ENCODE results near the gene NDUFA11. TPM values are rescaled to one million over a fixed set of nuclear protein-coding genes. Genes with fewer than 3 reads are reported as not detected.

NDUFA11 gene
- total RNA-seq, 2 donors from 2014 or later, result 206 to 224 TPM

DNA sequence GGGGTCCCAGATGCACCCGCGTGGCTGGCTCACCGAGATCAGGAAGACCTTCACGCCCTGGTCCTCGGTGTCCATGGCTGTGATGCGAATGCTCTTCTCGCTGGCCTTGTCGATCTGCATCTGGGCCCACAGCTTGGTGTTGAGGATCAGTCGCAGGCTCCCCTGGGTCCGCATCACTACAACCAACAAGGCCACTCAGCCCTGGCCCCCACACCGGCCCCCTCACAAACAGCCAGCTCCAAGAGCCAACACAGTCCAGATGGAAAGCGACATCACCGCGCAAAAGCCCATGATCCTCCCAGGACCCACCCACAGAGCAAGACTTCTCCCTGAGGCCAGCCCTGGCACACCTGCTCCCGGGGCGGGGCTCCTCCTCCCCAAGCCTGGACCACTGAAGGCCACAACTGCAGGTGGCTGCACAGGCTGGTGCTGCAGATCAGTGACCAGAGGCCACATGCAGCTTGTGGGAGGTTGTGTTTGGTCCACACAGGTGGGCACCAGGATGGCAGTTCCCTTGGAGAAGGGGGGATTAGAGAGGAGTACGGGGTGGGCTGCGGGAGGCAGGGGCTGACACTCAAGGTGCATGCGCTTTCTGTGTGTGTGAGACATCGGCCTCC, 15.0 kb upstream of the NDUFA11 start:
- Mint-ChIP-seq H3K9me3 (no peaks in the 10 kb centered on the region), H3K27ac (no peak overlapping the region), H3K36me3 (no peaks in the 10 kb centered on the region)
- no peak for ATAC-seq
- no peak for DNase-seq (ENCODE audit: low spot score in 2 of 2)

DNA sequence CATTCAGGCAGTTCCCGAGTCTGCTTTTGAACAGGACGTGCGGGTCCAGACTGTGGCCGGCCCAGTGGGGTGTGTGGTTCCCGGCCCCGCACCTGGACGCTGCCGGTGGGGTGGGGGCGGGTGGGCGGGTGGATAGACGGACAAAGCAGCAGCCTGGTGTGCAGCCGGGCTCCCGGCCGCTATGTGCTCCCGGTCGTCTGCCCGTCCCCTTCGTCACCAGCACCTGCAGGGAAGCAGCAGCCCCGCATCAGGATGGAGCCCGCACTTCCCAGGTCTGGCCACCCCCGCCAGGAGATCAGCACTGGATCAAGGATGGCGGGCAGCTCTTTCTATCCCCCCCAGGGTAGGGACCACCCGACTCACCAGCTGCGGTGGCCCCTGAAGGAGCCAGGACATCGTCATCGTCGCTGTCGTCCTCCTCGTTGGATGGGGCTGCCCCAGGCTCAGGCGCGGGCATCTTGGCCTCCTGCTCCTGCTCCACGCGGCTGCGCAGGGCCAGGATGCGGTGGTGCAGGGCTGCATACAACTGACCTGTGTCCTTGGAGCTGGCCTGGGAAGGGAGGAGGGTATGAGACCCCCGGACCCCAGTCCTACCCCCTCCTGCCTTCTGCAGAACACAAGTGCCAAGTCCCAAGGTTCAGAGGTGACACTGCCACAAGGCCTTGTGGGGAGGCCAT, 14.0 kb upstream of the NDUFA11 start:
- H3K27ac Mint-ChIP-seq, result no peak overlapping the region
- no peaks in the 10 kb centered on the region for H3K36me3 Mint-ChIP-seq
- DNase-seq (ENCODE audit: low spot score in 2 of 2) (no peak), ATAC-seq (no peak)
- no peaks in the 10 kb centered on the region for H3K9me3 Mint-ChIP-seq

DNA sequence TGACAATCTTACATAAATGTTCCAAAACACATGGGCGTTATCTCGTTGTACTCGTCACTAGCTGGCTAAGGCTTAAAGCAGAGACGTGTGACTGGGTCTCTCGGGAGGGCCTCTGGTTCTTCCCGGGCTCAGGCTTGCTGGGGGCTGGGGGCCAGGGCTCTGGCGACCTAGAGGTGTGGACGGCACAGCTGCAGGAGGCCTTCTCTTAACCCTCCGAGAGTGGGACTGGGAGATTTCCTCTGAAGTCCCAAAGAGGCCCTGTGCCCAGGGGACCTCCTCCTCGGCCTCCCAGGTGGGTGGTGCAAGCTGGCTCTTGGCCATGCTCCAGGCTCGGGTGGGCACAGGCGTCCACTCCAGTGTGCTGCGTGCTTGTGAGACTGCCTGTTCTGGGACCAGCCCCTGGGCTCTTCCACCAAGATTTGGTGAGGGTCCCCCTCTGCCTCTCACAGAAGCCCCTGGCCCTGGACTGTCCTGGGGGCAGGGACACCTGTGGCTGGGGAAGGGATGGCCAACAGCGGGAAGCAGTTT, 12.7 kb upstream of the NDUFA11 start:
- Mint-ChIP-seq H3K9me3 (no peaks in the 10 kb centered on the region), H3K27ac (peak overlapping the region in 1 of 2 donors; percentile 50), H3K36me3 (no peaks in the 10 kb centered on the region)
- DNase-seq (ENCODE audit: low spot score in 2 of 2) (no peak), ATAC-seq (peak in 1 of 2 donors; percentile 6)

DNA sequence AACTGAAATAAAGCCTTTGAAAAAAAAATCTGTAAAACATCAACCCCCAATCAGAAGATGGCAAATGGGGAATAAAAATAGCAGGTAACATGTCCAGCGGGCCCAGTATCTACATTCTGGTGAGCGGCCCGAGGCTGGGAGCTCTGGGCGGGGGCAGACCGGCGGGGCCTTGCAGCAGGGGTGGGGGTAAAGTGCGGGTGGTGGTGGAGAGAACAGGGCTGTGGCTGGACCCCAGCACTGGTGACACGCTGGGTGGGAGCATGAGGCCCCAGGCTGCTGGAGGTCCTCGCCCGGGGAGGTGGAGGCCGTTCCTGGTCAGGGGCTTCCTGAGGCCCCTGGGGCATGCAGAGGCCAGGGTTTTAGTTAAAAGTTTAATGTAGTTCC, 12.2 kb upstream of the NDUFA11 start:
- no peak for DNase-seq (ENCODE audit: low spot score in 2 of 2)
- ATAC-seq, result no peak
- H3K27ac Mint-ChIP-seq, result peak overlapping the region in 1 of 2 donors; percentile 50
- H3K9me3 Mint-ChIP-seq, result no peaks in the 10 kb centered on the region
- H3K36me3 Mint-ChIP-seq, result no peaks in the 10 kb centered on the region

DNA sequence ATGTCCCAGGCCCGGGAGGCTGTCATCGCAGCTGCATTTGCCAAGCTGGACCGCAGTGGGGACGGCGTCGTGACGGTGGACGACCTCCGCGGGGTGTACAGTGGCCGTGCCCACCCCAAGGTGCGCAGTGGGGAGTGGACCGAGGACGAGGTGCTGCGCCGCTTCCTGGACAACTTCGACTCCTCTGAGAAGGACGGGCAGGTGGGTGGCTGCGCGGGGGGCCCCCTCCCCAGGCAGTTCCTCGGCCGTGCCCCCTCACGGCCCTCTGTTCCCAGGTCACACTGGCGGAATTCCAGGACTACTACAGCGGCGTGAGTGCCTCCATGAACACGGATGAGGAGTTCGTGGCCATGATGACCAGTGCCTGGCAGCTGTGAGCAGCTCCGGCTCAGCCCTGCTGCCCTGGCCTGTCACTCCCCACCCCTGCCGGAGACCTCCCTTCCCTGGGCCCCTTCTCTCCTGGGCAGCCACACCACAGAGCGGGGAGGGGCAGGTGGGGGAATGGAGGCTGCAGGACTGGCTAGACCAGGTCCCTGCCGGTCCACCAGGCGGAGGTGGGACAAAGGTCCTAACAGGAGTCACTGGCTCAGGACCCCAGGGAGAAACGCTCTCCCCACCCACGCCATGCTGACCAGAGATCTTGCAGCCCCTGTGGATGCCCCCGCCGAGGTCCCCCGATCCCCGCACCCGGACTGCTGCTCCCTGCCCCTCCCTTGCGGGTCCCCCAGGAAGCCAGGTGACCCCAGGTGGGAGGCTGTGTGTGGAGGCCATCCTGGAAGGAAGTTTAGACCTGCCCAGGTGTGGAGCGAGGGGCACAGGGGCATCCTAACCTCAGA, 11.6 kb upstream of the NDUFA11 start:
- H3K36me3 Mint-ChIP-seq, result no peaks in the 10 kb centered on the region
- ATAC-seq (no peak), DNase-seq (ENCODE audit: low spot score in 2 of 2) (no peak)
- peak overlapping the region in 1 of 2 donors; percentile 50 for H3K27ac Mint-ChIP-seq
- H3K9me3 Mint-ChIP-seq, result no peaks in the 10 kb centered on the region

DNA sequence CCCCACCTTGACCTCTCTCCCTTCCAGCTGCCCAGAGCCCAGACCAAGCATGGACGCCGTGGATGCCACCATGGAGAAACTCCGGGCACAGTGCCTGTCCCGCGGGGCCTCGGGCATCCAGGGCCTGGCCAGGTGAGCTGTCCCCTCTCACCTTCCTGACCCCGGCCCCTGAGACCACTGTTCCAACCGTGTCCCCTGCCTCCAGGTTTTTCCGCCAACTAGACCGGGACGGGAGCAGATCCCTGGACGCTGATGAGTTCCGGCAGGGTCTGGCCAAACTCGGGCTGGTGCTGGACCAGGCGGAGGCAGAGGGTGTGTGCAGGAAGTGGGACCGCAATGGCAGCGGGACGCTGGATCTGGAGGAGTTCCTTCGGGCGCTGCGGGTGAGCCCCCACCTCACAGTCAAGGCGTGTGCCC, 10.8 kb upstream of the NDUFA11 start:
- Mint-ChIP-seq H3K27ac (peak overlapping the region in 1 of 2 donors; percentile 41), H3K36me3 (no peaks in the 10 kb centered on the region), H3K9me3 (no peaks in the 10 kb centered on the region)
- no peak for ATAC-seq
- DNase-seq (ENCODE audit: low spot score in 2 of 2), result no peak

DNA sequence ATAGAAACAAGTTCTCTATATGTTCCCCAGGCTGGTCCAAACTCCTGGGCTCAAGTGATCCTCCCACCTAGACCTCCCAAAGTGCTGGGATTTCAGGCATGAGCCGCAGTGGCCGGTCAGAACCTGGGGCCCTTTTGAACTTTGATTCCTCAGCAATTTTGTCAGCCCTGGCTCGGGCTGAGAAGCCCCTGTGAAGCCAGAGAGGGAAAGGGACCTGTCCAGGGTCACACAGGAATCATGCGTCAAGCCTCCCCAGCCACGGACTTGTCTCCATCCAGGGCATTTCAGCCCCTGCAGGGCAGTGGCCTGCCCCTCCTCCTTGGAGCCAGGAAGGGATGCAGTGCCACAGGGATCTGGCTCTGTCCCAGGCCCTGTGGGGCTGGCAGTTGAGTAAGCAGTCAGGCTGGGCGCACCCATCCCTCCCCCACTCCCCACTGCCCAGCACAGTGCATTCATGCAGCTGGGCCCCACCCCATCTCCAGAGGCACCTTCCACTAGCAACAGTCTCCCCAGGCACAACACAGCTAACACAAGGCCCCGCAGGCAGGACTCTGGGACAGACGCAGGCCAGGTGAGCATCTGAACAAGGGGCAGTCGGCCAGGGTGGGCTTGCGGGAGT, 10.3 kb upstream of the NDUFA11 start, which contains the start of gene CAPS:
Gene CAPS (plus strand): TSS at position 516 of the 619 bp plus-strand sequence. CDS start 153 bp downstream, outside the sequence.
- DNase-seq (ENCODE audit: low spot score in 2 of 2) (no peak), ATAC-seq (peak in 1 of 2 donors; percentile 16)
- H3K27ac Mint-ChIP-seq, result peak within 1 kb of the TSS in 1 of 2 donors; percentile 41

DNA sequence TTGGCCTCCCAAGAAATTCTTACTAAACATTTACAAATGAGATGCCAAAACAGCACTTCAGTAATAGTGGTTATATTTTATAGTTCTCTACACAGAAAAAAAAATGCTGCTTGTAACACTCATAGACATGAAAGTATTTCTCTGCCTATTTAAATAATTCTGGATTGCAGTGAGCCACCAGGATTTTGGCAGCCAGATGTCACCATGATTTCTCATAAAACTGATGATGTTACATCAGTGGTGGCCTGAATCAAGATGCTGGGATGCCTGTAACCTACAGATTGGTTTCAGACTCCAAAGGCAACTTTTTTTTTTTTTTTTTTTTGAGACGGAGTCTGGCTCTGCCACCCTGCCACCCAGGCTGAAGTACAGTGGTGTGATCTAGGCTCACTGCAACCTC, 7.8 kb upstream of the NDUFA11 start:
- DNase-seq (ENCODE audit: low spot score in 2 of 2), result no peak
- ATAC-seq, result no peak
- Mint-ChIP-seq H3K36me3 (peaks cover 0 to 2% of the 10 kb centered on the region in 2 donors), H3K27ac (no peak overlapping the region), H3K9me3 (no peaks in the 10 kb centered on the region)

More for the DNA sequence above, 10.3 kb upstream of the NDUFA11 start, which contains the start of gene CAPS:
- H3K36me3 Mint-ChIP-seq, result no peaks in the 10 kb centered on the region
- no peaks in the 10 kb centered on the region for H3K9me3 Mint-ChIP-seq

DNA sequence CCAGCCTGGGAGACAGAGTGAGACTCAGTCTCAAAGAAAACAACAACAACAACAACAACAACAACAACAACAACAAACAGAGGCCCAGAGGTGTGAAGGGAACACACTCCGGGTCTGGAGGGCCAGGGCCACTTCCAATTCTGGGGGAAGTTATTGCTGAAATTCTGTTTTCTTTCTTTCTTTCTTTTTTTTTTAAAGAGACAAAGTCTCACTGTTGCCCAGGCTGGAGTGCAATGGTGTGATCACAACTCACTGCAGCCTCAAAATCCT, 7.0 kb upstream of the NDUFA11 start:
- Mint-ChIP-seq H3K9me3 (no peaks in the 10 kb centered on the region), H3K27ac (no peak overlapping the region), H3K36me3 (peaks cover 0 to 5% of the 10 kb centered on the region in 2 donors)
- DNase-seq (ENCODE audit: low spot score in 2 of 2) (no peak), ATAC-seq (no peak)

DNA sequence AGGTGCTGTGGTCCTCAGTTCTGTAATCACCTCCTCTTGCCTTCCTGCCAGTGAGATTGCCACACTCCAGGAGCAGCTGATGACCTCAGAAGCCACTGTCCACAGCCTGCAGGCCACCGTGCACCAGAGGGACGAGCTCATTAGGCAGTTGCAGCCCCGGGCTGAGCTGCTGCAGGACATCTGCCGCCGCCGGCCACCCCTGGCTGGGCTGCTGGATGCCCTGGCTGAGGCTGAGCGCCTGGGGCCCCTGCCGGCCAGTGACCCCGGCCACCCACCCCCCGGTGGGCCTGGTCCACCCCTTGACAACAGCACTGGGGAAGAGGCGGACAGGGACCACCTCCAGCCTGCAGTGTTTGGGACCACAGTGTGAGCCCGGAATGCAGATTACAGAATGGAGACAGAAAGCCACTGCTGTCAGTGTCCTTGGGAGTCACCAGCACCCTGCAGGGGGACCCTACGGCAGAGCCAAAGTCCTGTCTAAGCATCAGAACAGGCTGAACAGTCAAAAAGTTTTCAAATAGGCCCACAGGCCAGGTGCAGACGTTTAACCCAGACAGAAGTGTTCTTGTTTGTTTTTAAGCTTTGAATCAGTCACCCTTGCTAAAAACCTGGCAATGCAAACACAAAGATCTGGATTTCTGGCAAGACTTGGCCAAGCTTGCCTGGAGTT, 5.3 kb upstream of the NDUFA11 start:
- H3K36me3 Mint-ChIP-seq, result peaks cover 0 to 5% of the 10 kb centered on the region in 2 donors
- no peak for ATAC-seq
- H3K9me3 Mint-ChIP-seq, result no peaks in the 10 kb centered on the region
- DNase-seq (ENCODE audit: low spot score in 2 of 2), result no peak
- H3K27ac Mint-ChIP-seq, result no peak overlapping the region

DNA sequence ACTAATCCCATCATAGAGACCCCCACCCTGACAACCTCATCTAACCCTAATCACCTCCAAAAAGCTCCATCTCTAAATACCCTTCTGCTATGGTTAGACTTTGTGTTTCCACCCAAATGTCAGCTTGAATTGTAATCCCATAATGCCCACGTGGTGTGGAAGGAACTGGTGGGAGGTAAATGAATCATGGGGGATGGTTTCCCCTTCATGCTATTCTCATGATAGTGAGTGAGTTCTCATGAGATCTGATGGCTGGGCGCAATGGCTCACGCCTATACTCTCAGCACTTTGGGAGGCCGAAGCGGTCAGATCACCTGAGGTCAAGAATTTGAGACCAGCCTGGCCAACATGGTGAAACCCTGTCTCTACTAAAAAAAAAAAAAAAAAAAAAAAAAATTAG, 3.7 kb upstream of the NDUFA11 start:
- no peak for ATAC-seq
- peak overlapping the region; percentile 59 to 90 for H3K27ac Mint-ChIP-seq
- DNase-seq (ENCODE audit: low spot score in 2 of 2), result no peak
- H3K9me3 Mint-ChIP-seq, result no peaks in the 10 kb centered on the region
- peaks cover 10 to 14% of the 10 kb centered on the region in 2 donors for H3K36me3 Mint-ChIP-seq

DNA sequence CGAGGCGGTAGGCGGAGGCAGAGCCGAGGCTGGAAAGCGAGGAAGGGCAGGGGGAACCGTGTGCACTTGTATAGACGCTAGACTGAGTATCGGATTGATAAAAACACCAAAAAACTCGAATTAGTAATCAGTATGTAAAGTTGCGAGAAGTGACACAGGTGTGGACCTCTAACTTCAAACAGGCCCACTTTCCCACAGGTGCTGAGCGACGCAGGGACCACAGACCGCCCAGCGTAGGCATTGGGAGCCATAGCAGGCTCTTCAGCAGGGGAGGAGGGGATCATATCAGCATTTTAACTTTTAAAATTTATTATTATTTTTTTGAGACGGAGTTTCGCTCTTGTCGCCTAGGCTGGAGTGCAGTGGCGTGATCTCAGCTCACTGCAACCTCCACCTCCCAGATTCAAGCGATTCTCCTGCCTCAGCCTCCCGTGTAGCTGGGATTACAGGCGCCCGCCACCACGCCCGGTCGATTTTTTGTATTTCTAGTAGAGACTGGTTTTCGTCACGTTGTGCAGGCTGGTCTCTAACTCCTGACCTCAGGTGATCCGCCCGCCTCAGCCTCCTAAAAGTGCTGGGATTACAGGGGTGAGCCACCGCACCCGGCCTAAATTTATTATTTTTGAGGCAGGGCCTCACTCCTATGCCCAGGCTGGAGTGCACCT, 1.7 kb upstream of the NDUFA11 start:
- peaks cover 14 to 15% of the 10 kb centered on the region in 2 donors for H3K36me3 Mint-ChIP-seq
- no peaks in the 10 kb centered on the region for H3K9me3 Mint-ChIP-seq
- peak overlapping the region; percentile 77 to 100 for H3K27ac Mint-ChIP-seq
- no peak for DNase-seq (ENCODE audit: low spot score in 2 of 2)
- ATAC-seq, result no peak

DNA sequence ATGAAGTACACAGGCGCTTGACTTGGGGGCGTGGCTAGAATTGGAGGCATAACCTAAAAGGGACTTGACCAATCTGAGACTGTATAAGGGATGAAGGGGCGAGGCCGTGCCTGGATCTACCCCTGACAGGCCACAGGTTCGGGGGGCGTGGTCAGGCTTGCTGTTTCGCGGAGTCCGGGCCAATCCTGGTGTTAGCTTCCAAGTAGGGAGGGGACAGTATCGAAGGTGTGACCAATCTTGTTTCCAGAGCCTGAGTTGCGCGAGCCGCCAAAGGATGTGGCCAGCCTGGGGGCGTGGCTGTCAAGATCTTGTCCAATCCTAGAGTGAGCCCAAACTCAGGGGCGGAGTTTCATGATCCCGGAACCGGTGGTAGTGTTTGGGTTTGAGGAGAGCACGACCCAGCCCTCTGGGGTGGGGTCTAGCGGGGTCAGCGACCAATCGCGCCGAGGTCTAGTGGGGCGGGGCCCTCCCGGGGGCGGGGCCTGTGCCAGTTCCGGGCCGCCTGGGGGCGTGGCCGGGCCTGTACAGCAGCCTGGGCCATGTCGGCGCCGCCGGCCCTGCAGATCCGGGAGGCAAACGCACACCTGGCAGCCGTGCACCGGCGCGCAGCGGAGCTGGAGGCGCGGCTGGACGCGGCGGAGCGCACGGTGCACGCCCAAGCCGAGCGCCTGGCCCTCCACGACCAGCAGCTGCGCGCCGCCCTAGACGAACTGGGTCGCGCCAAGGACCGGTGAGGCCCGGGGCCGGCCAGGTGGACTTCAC, 943 bp upstream of the NDUFA11 start, which contains the start of gene VMAC:
Gene VMAC (plus strand): TSS at position 521 of the 762 bp plus-strand sequence. CDS start 19 bp downstream, at position 540.
- H3K9me3 Mint-ChIP-seq, result no peaks in the 10 kb centered on the region
- H3K27ac Mint-ChIP-seq, result peak within 1 kb of the TSS; percentile 100
- H3K36me3 Mint-ChIP-seq, result peaks cover 14 to 15% of the 10 kb centered on the region in 2 donors
- ATAC-seq, result peak; percentile 81 to 84
- peak; percentile 100 for DNase-seq (ENCODE audit: low spot score in 2 of 2)

DNA sequence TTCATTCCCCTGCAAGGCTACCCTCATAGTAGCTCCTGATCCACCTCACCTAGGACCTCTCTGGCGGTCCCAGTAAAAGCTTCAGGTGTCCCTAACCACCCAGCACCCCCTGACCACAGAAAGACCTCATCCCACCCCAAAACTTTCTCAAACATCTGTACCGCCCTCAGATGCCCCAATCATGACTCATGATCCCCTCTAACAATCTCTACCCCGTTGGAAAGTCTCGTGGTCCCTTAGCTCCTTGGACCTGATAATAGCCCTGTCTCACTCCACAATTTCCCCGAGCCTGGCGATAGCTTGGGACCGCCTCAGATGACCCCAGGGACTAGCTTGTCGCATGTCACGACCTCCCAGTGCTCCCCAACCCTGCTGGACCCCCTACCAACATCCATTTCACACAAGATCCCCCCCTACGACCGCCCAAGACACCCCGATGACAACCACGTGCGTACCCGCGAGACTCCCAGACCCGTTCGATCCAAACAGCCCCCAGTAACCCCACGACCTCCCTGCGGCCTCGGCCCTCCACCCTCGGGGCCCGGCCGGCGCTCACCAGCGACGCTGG, 450 bp downstream of the NDUFA11 start:
- ATAC-seq (no peak), DNase-seq (ENCODE audit: low spot score in 2 of 2) (no peak)
- Mint-ChIP-seq H3K9me3 (no peaks in the 10 kb centered on the region), H3K27ac (peak overlapping the region; percentile 100), H3K36me3 (peaks cover 14 to 15% of the 10 kb centered on the region in 2 donors)

DNA sequence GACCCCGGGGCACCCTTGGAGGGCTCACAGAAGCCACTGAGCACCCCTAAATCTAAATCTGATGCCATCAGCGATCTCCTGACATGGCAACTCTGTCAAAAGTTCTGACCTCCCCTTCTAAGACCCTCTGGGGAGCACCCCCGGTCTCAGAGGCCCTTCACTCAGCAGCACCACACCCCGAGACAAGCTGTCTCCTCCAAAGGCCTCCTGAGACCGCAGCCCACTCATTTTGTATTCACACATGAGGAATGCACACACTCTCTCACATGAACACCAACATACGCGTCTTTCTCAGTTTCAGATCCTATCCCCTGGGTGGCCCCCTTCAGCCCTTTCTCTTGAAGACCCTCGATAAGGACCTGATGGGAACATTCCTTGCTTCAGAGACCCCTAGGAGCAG, 2.6 kb downstream of the NDUFA11 start:
- no peaks in the 10 kb centered on the region for H3K9me3 Mint-ChIP-seq
- ATAC-seq (no peak), DNase-seq (ENCODE audit: low spot score in 2 of 2) (no peak)
- peak overlapping the region in 1 of 2 donors; percentile 93 for H3K27ac Mint-ChIP-seq
- peaks cover 9 to 15% of the 10 kb centered on the region in 2 donors for H3K36me3 Mint-ChIP-seq
